HEK293 (cell line): ENCODE results near the gene ULBP2.

ENCODE experiments used
- EGR2 ChIP-seq: fragments of 450-650 bp; formaldehyde crosslinking; IDR thresholded peaks from 2 replicates; pipeline ENCODE4 v1.5.1; 2016; ENCODE audit warnings: low read depth, missing biosample characterization, missing genetic modification characterization
- GLIS2 ChIP-seq: fragments of 450-650 bp; formaldehyde crosslinking; IDR thresholded peaks from 2 replicates; pipeline ENCODE4 v1.5.1; 2016; ENCODE audit warnings: missing biosample characterization, missing genetic modification characterization
- HOXA7 ChIP-seq: sonication (generic); formaldehyde crosslinking; IDR thresholded peaks from 2 replicates; pipeline ENCODE4 v1.8.1; 2022; ENCODE audit warnings: missing genetic modification reagents, borderline replicate concordance
- IKZF3 ChIP-seq: fragments of 450-650 bp; IDR thresholded peaks from 2 replicates; pipeline ENCODE4 v1.5.0; 2018; ENCODE audit warnings: missing biosample characterization, mild to moderate bottlenecking, missing genetic modification characterization, moderate library complexity
- KLF9 ChIP-seq: fragments of 450-650 bp; formaldehyde crosslinking; IDR thresholded peaks from 2 replicates; pipeline ENCODE4 v1.5.1; 2016; ENCODE audit warnings: missing biosample characterization, missing genetic modification characterization, low read depth
- MYNN ChIP-seq: fragments of 450-650 bp; formaldehyde crosslinking; IDR thresholded peaks from 2 replicates; pipeline ENCODE4 v1.5.1; 2016; ENCODE audit warnings: missing biosample characterization, missing genetic modification characterization, borderline replicate concordance
- SCRT1 ChIP-seq: fragments of 450-650 bp; formaldehyde crosslinking; IDR thresholded peaks from 2 replicates; pipeline ENCODE4 v1.5.1; 2016; ENCODE audit warnings: missing biosample characterization, missing genetic modification characterization, borderline replicate concordance
- ZNF112 ChIP-seq: fragments of 450-650 bp; formaldehyde crosslinking; IDR thresholded peaks from 2 replicates; pipeline ENCODE4 v1.5.0; 2017; ENCODE audit warnings: missing biosample characterization, missing genetic modification characterization
- ZNF140 ChIP-seq: fragments of 450-650 bp; formaldehyde crosslinking; IDR thresholded peaks from 2 replicates; pipeline ENCODE4 v1.5.1; 2016; ENCODE audit warnings: missing biosample characterization, missing genetic modification characterization
- ZNF155 ChIP-seq: fragments of 450-650 bp; formaldehyde crosslinking; IDR thresholded peaks from 2 replicates; pipeline ENCODE4 v1.5.1; 2016; ENCODE audit warnings: missing biosample characterization, missing genetic modification characterization
- ZNF24 ChIP-seq: fragments of 450-650 bp; formaldehyde crosslinking; IDR thresholded peaks from 2 replicates; pipeline ENCODE4 v1.5.1; 2016; ENCODE audit warnings: missing biosample characterization, missing genetic modification characterization
- ZNF335 ChIP-seq: fragments of 450-650 bp; formaldehyde crosslinking; conservative IDR thresholded peaks from 2 replicates; pipeline ENCODE4 v1.5.1; 2016; ENCODE audit warnings: missing biosample characterization, missing genetic modification characterization
- ZNF529 ChIP-seq: fragments of 450-650 bp; formaldehyde crosslinking; IDR thresholded peaks from 2 replicates; pipeline ENCODE4 v1.5.1; 2017; ENCODE audit warnings: missing genetic modification characterization, missing biosample characterization; ENCODE audit not compliant: insufficient replicate concordance
- ZNF610 ChIP-seq: fragments of 450-650 bp; formaldehyde crosslinking; IDR thresholded peaks from 2 replicates; pipeline ENCODE4 v1.5.1; 2016; ENCODE audit warnings: missing biosample characterization, missing genetic modification characterization, borderline replicate concordance
- ZNF624 ChIP-seq: fragments of 450-650 bp; formaldehyde crosslinking; IDR thresholded peaks from 2 replicates; pipeline ENCODE4 v1.5.1; 2017; ENCODE audit warnings: missing biosample characterization, missing genetic modification characterization
- ZSCAN30 ChIP-seq: fragments of 450-650 bp; IDR thresholded peaks from 2 replicates; pipeline ENCODE4 v1.5.1; 2018; ENCODE audit warnings: missing biosample characterization, mild to moderate bottlenecking, missing genetic modification characterization, moderate library complexity
- TF ChIP-seq, protein P1 (sequence below): fragments of 450-650 bp; formaldehyde crosslinking; IDR thresholded peaks from 2 replicates; pipeline ENCODE4 v1.5.1; 2016; ENCODE audit warnings: missing biosample characterization, missing genetic modification characterization, borderline replicate concordance
- TF ChIP-seq, protein P2 (sequence below): fragments of 450-650 bp; formaldehyde crosslinking; IDR thresholded peaks from 2 replicates; pipeline ENCODE4 v1.5.1; 2017; ENCODE audit warnings: missing biosample characterization, missing genetic modification characterization
- TF ChIP-seq, protein P3 (sequence below): fragments of 450-650 bp; formaldehyde crosslinking; IDR thresholded peaks from 2 replicates; pipeline ENCODE4 v1.5.1; 2016; ENCODE audit warnings: missing biosample characterization, missing genetic modification characterization
- TF ChIP-seq, protein P4 (sequence below): fragments of 450-650 bp; formaldehyde crosslinking; IDR thresholded peaks from 2 replicates; pipeline ENCODE4 v1.5.1; 2016; ENCODE audit warnings: missing biosample characterization, missing genetic modification characterization, borderline replicate concordance

Gene ULBP2

DNA sequence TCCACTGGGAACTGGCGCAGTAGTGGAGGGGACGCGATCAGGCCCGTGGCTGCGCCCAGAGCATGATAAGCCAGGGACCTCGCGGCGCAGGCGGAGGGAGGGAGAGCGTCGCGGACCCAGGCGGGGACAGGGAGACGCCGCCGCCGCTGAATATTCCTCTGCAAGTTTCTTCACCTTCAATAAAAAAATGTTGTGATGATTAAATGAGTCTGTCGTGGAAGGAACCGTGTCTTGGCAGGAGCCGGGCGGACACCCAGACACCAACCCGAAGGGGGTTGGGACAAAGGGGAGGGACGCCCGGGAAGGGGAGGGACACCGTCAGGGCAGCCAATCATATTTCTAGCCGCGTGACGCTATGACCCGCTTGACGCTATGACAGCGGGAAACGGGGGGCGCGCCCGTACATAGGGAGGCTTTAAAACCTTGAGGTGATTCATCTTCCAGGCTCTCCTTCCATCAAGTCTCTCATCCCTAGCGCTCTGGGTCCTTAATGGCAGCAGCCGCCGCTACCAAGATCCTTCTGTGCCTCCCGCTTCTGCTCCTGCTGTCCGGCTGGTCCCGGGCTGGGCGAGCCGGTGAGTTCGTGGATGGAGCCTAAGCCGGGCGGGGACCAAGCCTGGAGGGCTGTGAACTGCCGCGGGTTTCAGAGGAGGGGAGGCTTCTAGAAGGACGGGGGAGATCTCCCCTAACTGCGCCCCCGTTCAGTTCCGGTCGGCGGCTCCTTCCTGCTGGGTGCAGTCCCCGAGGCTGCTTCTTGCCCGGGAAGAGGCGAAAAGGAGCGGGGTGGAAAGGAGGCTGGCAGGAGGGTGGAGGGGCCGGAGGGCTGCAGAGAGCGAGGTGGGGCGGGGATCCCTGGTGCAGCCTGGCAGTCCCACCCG is at the start of gene ULBP2 (continued):
- no peak for TF ChIP-seq ZNF112 (tag by site-specific recombination)
- TF ChIP-seq ZSCAN30 = 0 out of 2 replicates have a peak, but pooled peaks have one; percentile 8
- no peak for TF ChIP-seq ZNF624 (tag by site-specific recombination)
- no peak for TF ChIP-seq ZNF529
- peak; percentile 86 for TF ChIP-seq ZNF335 (tag by site-specific recombination)
- TF ChIP-seq, protein P1, sequence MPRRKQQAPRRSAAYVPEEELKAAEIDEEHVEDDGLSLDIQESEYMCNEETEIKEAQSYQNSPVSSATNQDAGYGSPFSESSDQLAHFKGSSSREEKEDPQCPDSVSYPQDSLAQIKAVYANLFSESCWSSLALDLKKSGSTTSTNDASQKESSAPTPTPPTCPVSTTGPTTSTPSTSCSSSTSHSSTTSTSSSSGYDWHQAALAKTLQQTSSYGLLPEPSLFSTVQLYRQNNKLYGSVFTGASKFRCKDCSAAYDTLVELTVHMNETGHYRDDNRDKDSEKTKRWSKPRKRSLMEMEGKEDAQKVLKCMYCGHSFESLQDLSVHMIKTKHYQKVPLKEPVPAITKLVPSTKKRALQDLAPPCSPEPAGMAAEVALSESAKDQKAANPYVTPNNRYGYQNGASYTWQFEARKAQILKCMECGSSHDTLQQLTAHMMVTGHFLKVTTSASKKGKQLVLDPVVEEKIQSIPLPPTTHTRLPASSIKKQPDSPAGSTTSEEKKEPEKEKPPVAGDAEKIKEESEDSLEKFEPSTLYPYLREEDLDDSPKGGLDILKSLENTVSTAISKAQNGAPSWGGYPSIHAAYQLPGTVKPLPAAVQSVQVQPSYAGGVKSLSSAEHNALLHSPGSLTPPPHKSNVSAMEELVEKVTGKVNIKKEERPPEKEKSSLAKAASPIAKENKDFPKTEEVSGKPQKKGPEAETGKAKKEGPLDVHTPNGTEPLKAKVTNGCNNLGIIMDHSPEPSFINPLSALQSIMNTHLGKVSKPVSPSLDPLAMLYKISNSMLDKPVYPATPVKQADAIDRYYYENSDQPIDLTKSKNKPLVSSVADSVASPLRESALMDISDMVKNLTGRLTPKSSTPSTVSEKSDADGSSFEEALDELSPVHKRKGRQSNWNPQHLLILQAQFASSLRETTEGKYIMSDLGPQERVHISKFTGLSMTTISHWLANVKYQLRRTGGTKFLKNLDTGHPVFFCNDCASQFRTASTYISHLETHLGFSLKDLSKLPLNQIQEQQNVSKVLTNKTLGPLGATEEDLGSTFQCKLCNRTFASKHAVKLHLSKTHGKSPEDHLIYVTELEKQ (tag by site-specific recombination) = no peak
- no peak for TF ChIP-seq EGR2 (tag by site-specific recombination)
- TF ChIP-seq GLIS2 = peak; percentile 60; the same call in 1 of the 2 replicates
- TF ChIP-seq SCRT1 (tag by site-specific recombination) = no peak
- no peak for TF ChIP-seq ZNF140 (tag by site-specific recombination)
- TF ChIP-seq, protein P2, sequence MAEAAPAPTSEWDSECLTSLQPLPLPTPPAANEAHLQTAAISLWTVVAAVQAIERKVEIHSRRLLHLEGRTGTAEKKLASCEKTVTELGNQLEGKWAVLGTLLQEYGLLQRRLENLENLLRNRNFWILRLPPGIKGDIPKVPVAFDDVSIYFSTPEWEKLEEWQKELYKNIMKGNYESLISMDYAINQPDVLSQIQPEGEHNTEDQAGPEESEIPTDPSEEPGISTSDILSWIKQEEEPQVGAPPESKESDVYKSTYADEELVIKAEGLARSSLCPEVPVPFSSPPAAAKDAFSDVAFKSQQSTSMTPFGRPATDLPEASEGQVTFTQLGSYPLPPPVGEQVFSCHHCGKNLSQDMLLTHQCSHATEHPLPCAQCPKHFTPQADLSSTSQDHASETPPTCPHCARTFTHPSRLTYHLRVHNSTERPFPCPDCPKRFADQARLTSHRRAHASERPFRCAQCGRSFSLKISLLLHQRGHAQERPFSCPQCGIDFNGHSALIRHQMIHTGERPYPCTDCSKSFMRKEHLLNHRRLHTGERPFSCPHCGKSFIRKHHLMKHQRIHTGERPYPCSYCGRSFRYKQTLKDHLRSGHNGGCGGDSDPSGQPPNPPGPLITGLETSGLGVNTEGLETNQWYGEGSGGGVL (tag by site-specific recombination) = no peak; the same call in 1 of the 2 replicates
- no peak for TF ChIP-seq ZNF155 (tag by site-specific recombination)
- no peak for TF ChIP-seq ZNF610 (tag by site-specific recombination)
- peak; percentile 87 for TF ChIP-seq KLF9
- TF ChIP-seq IKZF3 = no peak
- 0 out of 2 replicates have a peak, but pooled peaks have one; percentile 37 for TF ChIP-seq ZNF24 (tag by site-specific recombination)
- no peak for TF ChIP-seq HOXA7
- TF ChIP-seq, protein P3, sequence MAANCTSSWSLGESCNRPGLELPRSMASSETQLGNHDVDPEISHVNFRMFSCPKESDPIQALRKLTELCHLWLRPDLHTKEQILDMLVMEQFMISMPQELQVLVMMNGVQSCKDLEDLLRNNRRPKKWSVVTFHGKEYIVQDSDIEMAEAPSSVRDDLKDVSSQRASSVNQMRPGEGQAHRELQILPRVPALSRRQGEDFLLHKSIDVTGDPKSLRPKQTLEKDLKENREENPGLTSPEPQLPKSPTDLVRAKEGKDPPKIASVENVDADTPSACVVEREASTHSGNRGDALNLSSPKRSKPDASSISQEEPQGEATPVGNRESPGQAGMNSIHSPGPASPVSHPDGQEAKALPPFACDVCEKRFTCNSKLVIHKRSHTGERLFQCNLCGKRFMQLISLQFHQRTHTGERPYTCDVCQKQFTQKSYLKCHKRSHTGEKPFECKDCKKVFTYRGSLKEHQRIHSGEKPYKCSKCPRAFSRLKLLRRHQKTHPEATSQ (tag by site-specific recombination) = no peak
- TF ChIP-seq MYNN (tag by site-specific recombination) = no peak
- TF ChIP-seq, protein P4, sequence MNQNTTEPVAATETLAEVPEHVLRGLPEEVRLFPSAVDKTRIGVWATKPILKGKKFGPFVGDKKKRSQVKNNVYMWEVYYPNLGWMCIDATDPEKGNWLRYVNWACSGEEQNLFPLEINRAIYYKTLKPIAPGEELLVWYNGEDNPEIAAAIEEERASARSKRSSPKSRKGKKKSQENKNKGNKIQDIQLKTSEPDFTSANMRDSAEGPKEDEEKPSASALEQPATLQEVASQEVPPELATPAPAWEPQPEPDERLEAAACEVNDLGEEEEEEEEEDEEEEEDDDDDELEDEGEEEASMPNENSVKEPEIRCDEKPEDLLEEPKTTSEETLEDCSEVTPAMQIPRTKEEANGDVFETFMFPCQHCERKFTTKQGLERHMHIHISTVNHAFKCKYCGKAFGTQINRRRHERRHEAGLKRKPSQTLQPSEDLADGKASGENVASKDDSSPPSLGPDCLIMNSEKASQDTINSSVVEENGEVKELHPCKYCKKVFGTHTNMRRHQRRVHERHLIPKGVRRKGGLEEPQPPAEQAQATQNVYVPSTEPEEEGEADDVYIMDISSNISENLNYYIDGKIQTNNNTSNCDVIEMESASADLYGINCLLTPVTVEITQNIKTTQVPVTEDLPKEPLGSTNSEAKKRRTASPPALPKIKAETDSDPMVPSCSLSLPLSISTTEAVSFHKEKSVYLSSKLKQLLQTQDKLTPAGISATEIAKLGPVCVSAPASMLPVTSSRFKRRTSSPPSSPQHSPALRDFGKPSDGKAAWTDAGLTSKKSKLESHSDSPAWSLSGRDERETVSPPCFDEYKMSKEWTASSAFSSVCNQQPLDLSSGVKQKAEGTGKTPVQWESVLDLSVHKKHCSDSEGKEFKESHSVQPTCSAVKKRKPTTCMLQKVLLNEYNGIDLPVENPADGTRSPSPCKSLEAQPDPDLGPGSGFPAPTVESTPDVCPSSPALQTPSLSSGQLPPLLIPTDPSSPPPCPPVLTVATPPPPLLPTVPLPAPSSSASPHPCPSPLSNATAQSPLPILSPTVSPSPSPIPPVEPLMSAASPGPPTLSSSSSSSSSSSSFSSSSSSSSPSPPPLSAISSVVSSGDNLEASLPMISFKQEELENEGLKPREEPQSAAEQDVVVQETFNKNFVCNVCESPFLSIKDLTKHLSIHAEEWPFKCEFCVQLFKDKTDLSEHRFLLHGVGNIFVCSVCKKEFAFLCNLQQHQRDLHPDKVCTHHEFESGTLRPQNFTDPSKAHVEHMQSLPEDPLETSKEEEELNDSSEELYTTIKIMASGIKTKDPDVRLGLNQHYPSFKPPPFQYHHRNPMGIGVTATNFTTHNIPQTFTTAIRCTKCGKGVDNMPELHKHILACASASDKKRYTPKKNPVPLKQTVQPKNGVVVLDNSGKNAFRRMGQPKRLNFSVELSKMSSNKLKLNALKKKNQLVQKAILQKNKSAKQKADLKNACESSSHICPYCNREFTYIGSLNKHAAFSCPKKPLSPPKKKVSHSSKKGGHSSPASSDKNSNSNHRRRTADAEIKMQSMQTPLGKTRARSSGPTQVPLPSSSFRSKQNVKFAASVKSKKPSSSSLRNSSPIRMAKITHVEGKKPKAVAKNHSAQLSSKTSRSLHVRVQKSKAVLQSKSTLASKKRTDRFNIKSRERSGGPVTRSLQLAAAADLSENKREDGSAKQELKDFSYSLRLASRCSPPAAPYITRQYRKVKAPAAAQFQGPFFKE (tag by site-specific recombination) = no peak
